ENCODE measurements around the gene RET.
"Not testable (repeated sequence)": the region's sequence is repeated elsewhere in the genome, so short reads cannot be mapped to it uniquely, and the experiment has no call there.

RET gene

GRCh38 chr10:43128958-43129706, 52.3 kb downstream of the RET start:
- in situ Hi-C loops (cut with MboI; ENCODE audit: low sequenced_read_pairs), result no loop called here

GRCh38 chr10:43130770-43131171, 53.9 kb downstream of the RET start:
- in situ Hi-C loops (cut with MboI; ENCODE audit: low sequenced_read_pairs), result no loop called here

- in situ Hi-C loops (cut with MboI; ENCODE audit: low sequenced_read_pairs), result no loop called here
These were observed 54.4 kb downstream of the RET start for GRCh38 chr10:43131256-43131655.

- in situ Hi-C loops (cut with MboI; ENCODE audit: low sequenced_read_pairs), result no loop called here
These were observed 55.0 kb downstream of the RET start for GRCh38 chr10:43131906-43132305.

GRCh38 chr10:43132867-43133787, 56.3 kb downstream of the RET start:
- in situ Hi-C loops (cut with MboI; ENCODE audit: low sequenced_read_pairs), result no loop called here

GRCh38 chr10:43134126-43134905, 57.4 kb downstream of the RET start:
- in situ Hi-C loops (cut with MboI; ENCODE audit: low sequenced_read_pairs), result no loop called here

- in situ Hi-C loops (cut with MboI; ENCODE audit: low sequenced_read_pairs), result no loop called here
These were observed 58.2 kb downstream of the RET start for GRCh38 chr10:43135064-43135463.

GRCh38 chr10:43135656-43136055, 58.8 kb downstream of the RET start:
- in situ Hi-C loops (cut with MboI; ENCODE audit: low sequenced_read_pairs), result no loop called here

- in situ Hi-C loops (cut with MboI; ENCODE audit: low sequenced_read_pairs), result no loop called here
These were observed 59.6 kb downstream of the RET start for GRCh38 chr10:43136432-43136831.

- in situ Hi-C loops (cut with MboI; ENCODE audit: low sequenced_read_pairs), result no loop called here
These were observed 60.3 kb downstream of the RET start for GRCh38 chr10:43136995-43137716.

GRCh38 chr10:43137717-43138020, 60.8 kb downstream of the RET start:
- in situ Hi-C loops (cut with MboI; ENCODE audit: low sequenced_read_pairs), result no loop called here

- in situ Hi-C loops (cut with MboI; ENCODE audit: low sequenced_read_pairs), result no loop called here
These were observed 61.3 kb downstream of the RET start, which contains the start of gene CSGALNACT2 for GRCh38 chr10:43138021-43138756. CSGALNACT2 (plus strand) TSS chr10:43138445; CDS start chr10:43155150, 16,705 bp downstream.

GRCh38 chr10:43138757-43139241, 61.9 kb downstream of the RET start:
- in situ Hi-C loops (cut with MboI; ENCODE audit: low sequenced_read_pairs), result no loop called here

GRCh38 chr10:43141421-43141820, 64.6 kb downstream of the RET start:
- in situ Hi-C loops (cut with MboI; ENCODE audit: low sequenced_read_pairs), result no loop called here

- in situ Hi-C loops (cut with MboI; ENCODE audit: low sequenced_read_pairs), result no loop called here
These were observed 68.4 kb downstream of the RET start for GRCh38 chr10:43145311-43145710.

GRCh38 chr10:43145936-43146335, 69.1 kb downstream of the RET start:
- in situ Hi-C loops (cut with MboI; ENCODE audit: low sequenced_read_pairs), result not testable (repeated sequence)

GRCh38 chr10:43151371-43151770, 74.5 kb downstream of the RET start:
- in situ Hi-C loops (cut with MboI; ENCODE audit: low sequenced_read_pairs), result no loop called here

GRCh38 chr10:43153901-43154300, 77.0 kb downstream of the RET start:
- in situ Hi-C loops (cut with MboI; ENCODE audit: low sequenced_read_pairs), result no loop called here

GRCh38 chr10:43155221-43155620, 78.4 kb downstream of the RET start:
- in situ Hi-C loops (cut with MboI; ENCODE audit: low sequenced_read_pairs), result no loop called here

- in situ Hi-C loops (cut with MboI; ENCODE audit: low sequenced_read_pairs), result no loop called here
These were observed 78.9 kb downstream of the RET start for GRCh38 chr10:43155741-43156140.
